ENCODE data around the gene RNF151.

DNA sequence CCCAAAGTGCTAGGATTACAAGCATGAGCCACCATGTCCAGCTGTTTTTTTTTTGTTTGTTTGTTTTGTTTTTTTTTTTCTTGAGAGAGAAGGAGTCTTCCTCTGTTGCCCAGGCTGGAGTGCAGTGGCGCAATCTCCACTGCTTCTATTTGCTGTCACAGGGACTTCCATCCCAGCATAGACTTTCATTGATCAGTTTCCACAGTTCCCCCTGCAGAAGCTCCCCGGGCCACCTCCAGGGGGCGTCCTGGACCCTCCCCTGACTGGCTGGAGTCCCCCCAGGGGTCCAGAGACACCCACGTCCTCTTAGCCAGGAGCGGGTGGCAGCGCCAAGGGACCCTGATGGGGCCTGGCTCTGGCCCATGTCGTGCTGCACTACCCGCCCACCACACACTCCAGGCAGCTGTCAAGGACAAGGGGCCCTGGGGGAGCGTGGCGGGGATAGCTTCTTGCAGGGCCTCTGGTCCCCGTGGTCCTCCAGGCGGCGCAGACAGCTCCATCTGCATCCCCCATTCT lies 49.8 kb downstream of the RNF151 start:
- TF ChIP-seq POLR2AphosphoS5 (IDR thresholded peaks at IDR 0.05; ENCODE audit: borderline replicate concordance, low read depth, low read length) (no peak), EZH2 (IDR thresholded peaks at IDR 0.05) (no peak)

All from SK-N-MC (cell line).